ENCODE measurements around the gene YTHDF1.

DNA sequence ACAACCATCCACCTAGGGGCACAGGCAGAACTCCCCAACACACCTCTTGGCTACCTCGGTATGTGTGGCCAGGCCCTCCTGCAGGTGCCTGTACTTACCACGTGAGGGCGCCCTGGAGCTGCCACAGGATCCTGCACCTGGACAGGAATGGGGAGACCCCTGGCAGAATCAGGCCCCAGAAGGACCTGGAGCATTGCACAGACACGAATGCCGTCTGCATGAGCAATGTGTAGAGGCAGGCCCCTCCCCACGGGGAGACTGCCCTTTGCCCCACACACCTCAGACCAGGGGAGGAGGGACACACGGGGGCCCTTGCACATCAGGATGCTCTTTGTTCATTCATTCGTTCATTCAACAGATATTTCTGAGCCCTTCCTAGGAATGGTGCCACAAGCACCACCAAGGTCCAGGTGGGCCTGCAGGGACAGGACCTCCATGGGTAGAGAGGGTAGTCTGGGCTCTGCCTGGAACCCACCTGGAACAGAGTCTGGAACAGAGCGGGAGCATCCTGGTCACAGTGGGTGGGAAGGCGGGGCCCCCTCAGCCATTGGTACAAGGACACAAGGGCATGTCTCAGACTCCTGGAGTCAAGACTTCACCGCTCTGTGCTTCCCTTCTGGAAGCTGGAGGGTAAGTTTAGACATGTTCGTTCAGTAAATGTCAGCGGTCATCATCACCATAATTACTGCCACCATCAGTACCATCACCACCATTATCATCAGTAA lies 32.3 kb downstream of the YTHDF1 start:
- TF ChIP-seq, protein P1, sequence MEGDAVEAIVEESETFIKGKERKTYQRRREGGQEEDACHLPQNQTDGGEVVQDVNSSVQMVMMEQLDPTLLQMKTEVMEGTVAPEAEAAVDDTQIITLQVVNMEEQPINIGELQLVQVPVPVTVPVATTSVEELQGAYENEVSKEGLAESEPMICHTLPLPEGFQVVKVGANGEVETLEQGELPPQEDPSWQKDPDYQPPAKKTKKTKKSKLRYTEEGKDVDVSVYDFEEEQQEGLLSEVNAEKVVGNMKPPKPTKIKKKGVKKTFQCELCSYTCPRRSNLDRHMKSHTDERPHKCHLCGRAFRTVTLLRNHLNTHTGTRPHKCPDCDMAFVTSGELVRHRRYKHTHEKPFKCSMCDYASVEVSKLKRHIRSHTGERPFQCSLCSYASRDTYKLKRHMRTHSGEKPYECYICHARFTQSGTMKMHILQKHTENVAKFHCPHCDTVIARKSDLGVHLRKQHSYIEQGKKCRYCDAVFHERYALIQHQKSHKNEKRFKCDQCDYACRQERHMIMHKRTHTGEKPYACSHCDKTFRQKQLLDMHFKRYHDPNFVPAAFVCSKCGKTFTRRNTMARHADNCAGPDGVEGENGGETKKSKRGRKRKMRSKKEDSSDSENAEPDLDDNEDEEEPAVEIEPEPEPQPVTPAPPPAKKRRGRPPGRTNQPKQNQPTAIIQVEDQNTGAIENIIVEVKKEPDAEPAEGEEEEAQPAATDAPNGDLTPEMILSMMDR (conservative IDR thresholded peaks at IDR 0.05 in 1 of 2, IDR thresholded peaks at IDR 0.05 in 1 of 2; ENCODE audit: low read depth in 1 of 2, low read length in 2 of 2) = peak; percentile 50 to 77
- no peak for TF ChIP-seq EZH2 (IDR thresholded peaks at IDR 0.05; ENCODE audit: low read length, missing control alignments)

Data from fibroblast of lung (primary cell).